SJCRH30 (cell line): ENCODE data around the gene FREY1. TPM values are rescaled to one million over a fixed set of nuclear protein-coding genes. Genes with fewer than 3 reads are reported as not detected.
A peak's percentile ranks its signal among the peaks of the same experiment; 100 is the strongest.

ENCODE experiments used
- DNase-seq, 2 experiments: peaks; one replicate each; pipeline ENCODE4 v3.0.0-alpha.2; 2015 to 2020
- H3K27ac ChIP-seq: fragments of 250-450 bp; sonication (Bioruptor Pico); 2 replicates; pipeline ENCODE4 v1.5.1; 2020; ENCODE audit warnings: mild to moderate bottlenecking, moderate library complexity
- H3K27me3 ChIP-seq: fragments of 250-450 bp; sonication (Bioruptor Pico); 2 replicates; pipeline ENCODE4 v1.5.1; 2020; ENCODE audit warnings: mild to moderate bottlenecking, moderate library complexity
- H3K36me3 ChIP-seq: fragments of 250-450 bp; sonication (Bioruptor Pico); 2 replicates; pipeline ENCODE4 v1.5.1; 2020; ENCODE audit warnings: mild to moderate bottlenecking, moderate library complexity
- H3K4me1 ChIP-seq: fragments of 250-450 bp; sonication (Bioruptor Pico); 2 replicates; pipeline ENCODE4 v1.5.1; 2020; ENCODE audit warnings: mild to moderate bottlenecking, moderate library complexity
- H3K4me3 ChIP-seq: fragments of 250-450 bp; sonication (Bioruptor Pico); 2 replicates; pipeline ENCODE4 v1.5.1; 2020; ENCODE audit warnings: mild to moderate bottlenecking, moderate library complexity
- H3K9me3 ChIP-seq: fragments of 250-450 bp; sonication (Bioruptor Pico); replicated peaks from 2 replicates; pipeline ENCODE4 v1.5.1; 2020; ENCODE audit warnings: mild to moderate bottlenecking, moderate library complexity
- total RNA-seq: library from RNA; depleted of rRNA; stranded (reverse); fragments of >200 nt; shearing (Covaris generic); gene quantifications from 2 replicates; pipeline ENCODE4 v1.2.3, GENCODE V29; 2014

The FREY1 gene
- total RNA-seq, 1 experiment from 2014 or later: 1.8 TPM

- no peak for DNase-seq
- Histone ChIP-seq H3K27ac (no peak overlapping the region), H3K4me1 (peaks cover 6% of the 10 kb centered on the region; the same call in 1 of the 2 replicates), H3K36me3 (no peaks in the 10 kb centered on the region; the same call in 1 of the 2 replicates), H3K9me3 (no peaks in the 10 kb centered on the region), H3K27me3 (no peaks in the 10 kb centered on the region), H3K4me3 (no peak overlapping the region)
Measured at GRCh38 chr11:45933131-45933831, 26.2 kb upstream of the FREY1 start.

DNA sequence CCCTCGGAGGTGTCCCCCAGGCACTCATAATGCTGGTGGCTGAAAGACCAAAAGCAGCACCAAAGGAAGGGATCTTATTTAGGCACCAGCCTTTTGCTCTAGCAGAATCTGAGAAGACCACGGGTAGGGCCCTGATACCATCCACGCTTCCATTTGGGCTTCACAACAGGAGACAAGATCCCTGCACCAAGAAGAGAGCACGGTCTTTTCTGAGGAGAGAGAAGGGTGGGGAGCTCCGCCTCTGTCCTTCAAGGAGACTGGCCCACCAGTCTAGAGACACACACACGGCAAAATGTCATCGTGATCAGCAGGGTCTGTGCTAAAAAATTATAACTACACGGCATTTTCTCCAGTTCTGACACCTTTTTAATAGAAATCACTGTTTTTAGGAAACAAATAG, 25.1 kb upstream of the FREY1 start:
- H3K4me1 ChIP-seq: peaks cover 6% of the 10 kb centered on the region; the same call in 1 of the 2 replicates
- H3K4me3 ChIP-seq: no peak overlapping the region
- H3K9me3 ChIP-seq: no peaks in the 10 kb centered on the region
- no peak for DNase-seq
- H3K27ac ChIP-seq: no peak overlapping the region
- H3K36me3 ChIP-seq: no peaks in the 10 kb centered on the region; the same call in 1 of the 2 replicates
- no peaks in the 10 kb centered on the region for H3K27me3 ChIP-seq

- DNase-seq: no peak
- Histone ChIP-seq H3K27me3 (no peaks in the 10 kb centered on the region), H3K36me3 (no peaks in the 10 kb centered on the region; the same call in 1 of the 2 replicates), H3K4me1 (peaks cover 6% of the 10 kb centered on the region; the same call in 1 of the 2 replicates), H3K4me3 (no peak overlapping the region), H3K27ac (no peak overlapping the region), H3K9me3 (no peaks in the 10 kb centered on the region)
Measured at GRCh38 chr11:45931739-45932138, 24.7 kb upstream of the FREY1 start.

GRCh38 chr11:45930951-45931570, 24.0 kb upstream of the FREY1 start:
- Histone ChIP-seq H3K36me3 (no peaks in the 10 kb centered on the region; the same call in 1 of the 2 replicates), H3K27ac (no peak overlapping the region)
- DNase-seq: no peak

DNA sequence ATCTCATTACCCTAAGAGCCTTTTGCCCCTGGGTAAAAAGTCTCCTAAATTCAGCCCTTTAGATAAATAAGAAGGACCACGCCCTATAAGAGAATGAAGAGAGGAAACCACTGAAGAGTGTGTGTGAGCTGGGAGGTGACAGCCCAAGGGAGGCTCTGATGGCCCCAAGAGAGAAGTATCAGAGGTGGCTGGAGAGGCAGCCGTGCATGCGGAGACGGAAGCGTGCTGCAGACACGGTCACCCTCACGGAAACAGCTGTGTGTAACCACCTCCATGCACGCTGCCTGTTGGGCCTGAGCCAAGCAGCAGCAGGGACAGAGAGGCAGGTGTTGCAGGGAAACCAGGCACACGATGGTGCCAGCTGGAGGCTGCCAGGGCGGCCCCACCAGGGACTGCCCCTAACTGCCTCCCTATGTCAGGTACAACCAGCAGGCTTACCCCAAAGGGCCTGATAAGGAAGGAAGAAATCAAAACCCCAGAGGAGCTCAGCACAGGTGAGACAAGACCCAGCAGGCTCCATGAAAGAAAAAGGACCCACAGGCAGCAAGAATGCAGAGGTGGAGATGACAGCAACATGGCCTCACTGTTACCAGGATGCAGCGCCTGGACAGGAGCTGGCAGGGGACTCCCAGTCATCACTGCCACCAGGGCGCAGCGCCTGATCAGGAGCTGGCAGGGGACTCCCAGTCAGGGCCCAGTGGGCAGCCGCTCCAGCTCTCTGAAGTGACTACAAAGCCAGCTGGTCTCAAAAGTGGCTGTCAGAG, 23.1 kb upstream of the FREY1 start:
- H3K4me1 ChIP-seq: peaks cover 6% of the 10 kb centered on the region; the same call in 1 of the 2 replicates
- peak; percentile 50 to 52 for DNase-seq
- no peak overlapping the region for H3K4me3 ChIP-seq
- no peak overlapping the region for H3K27ac ChIP-seq
- H3K9me3 ChIP-seq: no peaks in the 10 kb centered on the region
- peaks cover 4% of the 10 kb centered on the region; the same call in 1 of the 2 replicates for H3K27me3 ChIP-seq
- H3K36me3 ChIP-seq: no peaks in the 10 kb centered on the region

More at GRCh38 chr11:45930951-45931570, 24.0 kb upstream of the FREY1 start:
- H3K4me3 ChIP-seq: no peak overlapping the region
- no peaks in the 10 kb centered on the region for H3K9me3 ChIP-seq
- peaks cover 6% of the 10 kb centered on the region; the same call in 1 of the 2 replicates for H3K4me1 ChIP-seq
- no peaks in the 10 kb centered on the region; the same call in 1 of the 2 replicates for H3K27me3 ChIP-seq

GRCh38 chr11:45929486-45930030, 22.5 kb upstream of the FREY1 start:
- Histone ChIP-seq H3K4me1 (peaks cover 6% of the 10 kb centered on the region; the same call in 1 of the 2 replicates), H3K4me3 (no peak overlapping the region), H3K27me3 (peaks cover 11% of the 10 kb centered on the region; the same call in 1 of the 2 replicates), H3K9me3 (no peaks in the 10 kb centered on the region), H3K27ac (no peak overlapping the region), H3K36me3 (no peaks in the 10 kb centered on the region)
- no peak for DNase-seq

- Histone ChIP-seq H3K27ac (no peak overlapping the region), H3K9me3 (no peaks in the 10 kb centered on the region), H3K4me3 (no peak overlapping the region), H3K4me1 (peaks cover 6% of the 10 kb centered on the region; the same call in 1 of the 2 replicates), H3K36me3 (no peaks in the 10 kb centered on the region), H3K27me3 (peaks cover 14% of the 10 kb centered on the region; the same call in 1 of the 2 replicates)
- DNase-seq: no peak
Measured at GRCh38 chr11:45928535-45929215, 21.6 kb upstream of the FREY1 start.

GRCh38 chr11:45927684-45928413, 20.8 kb upstream of the FREY1 start:
- no peaks in the 10 kb centered on the region for H3K36me3 ChIP-seq
- H3K9me3 ChIP-seq: no peaks in the 10 kb centered on the region
- H3K27ac ChIP-seq: no peak overlapping the region
- DNase-seq: no peak
- peaks cover 6% of the 10 kb centered on the region; the same call in 1 of the 2 replicates for H3K4me1 ChIP-seq
- peaks cover 18% of the 10 kb centered on the region; the same call in 1 of the 2 replicates for H3K27me3 ChIP-seq
- H3K4me3 ChIP-seq: no peak overlapping the region

- Histone ChIP-seq H3K4me1 (peaks cover 6% of the 10 kb centered on the region; the same call in 1 of the 2 replicates), H3K36me3 (no peaks in the 10 kb centered on the region), H3K4me3 (no peak overlapping the region), H3K27ac (no peak overlapping the region), H3K9me3 (no peaks in the 10 kb centered on the region), H3K27me3 (peaks cover 18% of the 10 kb centered on the region; the same call in 1 of the 2 replicates)
- DNase-seq: no peak
Measured at GRCh38 chr11:45927332-45927683, 20.2 kb upstream of the FREY1 start.

- no peak for DNase-seq
- Histone ChIP-seq H3K36me3 (no peaks in the 10 kb centered on the region), H3K4me1 (peaks cover 6% of the 10 kb centered on the region; the same call in 1 of the 2 replicates), H3K9me3 (no peaks in the 10 kb centered on the region), H3K4me3 (no peak overlapping the region), H3K27me3 (peaks cover 18% of the 10 kb centered on the region; the same call in 1 of the 2 replicates), H3K27ac (no peak overlapping the region)
Measured at GRCh38 chr11:45926536-45927331, 19.7 kb upstream of the FREY1 start.

- Histone ChIP-seq H3K27me3 (peaks cover 18% of the 10 kb centered on the region; the same call in 1 of the 2 replicates), H3K9me3 (no peaks in the 10 kb centered on the region), H3K27ac (no peak overlapping the region), H3K4me3 (no peak overlapping the region), H3K4me1 (peaks cover 6% of the 10 kb centered on the region; the same call in 1 of the 2 replicates), H3K36me3 (no peaks in the 10 kb centered on the region)
- no peak for DNase-seq
Measured at GRCh38 chr11:45926001-45926401, 18.9 kb upstream of the FREY1 start.

DNA sequence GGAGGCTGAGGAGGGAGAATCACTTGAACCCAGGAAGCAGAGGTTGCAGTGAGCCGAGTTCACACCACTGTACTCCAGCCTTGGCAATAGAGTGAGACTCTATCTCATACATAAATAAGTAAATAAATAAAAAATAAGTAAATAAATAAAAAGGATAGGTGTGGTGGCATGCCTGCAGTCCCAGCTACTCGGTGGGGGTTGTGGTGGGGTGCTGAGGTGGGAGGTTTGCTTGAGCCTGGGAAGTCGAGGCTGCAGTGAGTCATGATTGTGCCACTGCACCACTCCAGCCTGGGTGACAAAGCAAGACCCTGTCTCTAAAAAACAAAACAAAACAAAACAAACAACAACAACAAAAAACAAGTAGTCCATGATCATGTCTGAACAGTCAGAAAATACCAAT, 18.5 kb upstream of the FREY1 start:
- Histone ChIP-seq H3K27ac (no peak overlapping the region), H3K27me3 (peaks cover 18% of the 10 kb centered on the region; the same call in 1 of the 2 replicates), H3K4me1 (peaks cover 6% of the 10 kb centered on the region; the same call in 1 of the 2 replicates), H3K36me3 (no peaks in the 10 kb centered on the region), H3K4me3 (no peak overlapping the region), H3K9me3 (no peaks in the 10 kb centered on the region)
- no peak for DNase-seq

GRCh38 chr11:45924927-45925326, 17.9 kb upstream of the FREY1 start:
- Histone ChIP-seq H3K4me3 (no peak overlapping the region), H3K27me3 (peaks cover 18% of the 10 kb centered on the region; the same call in 1 of the 2 replicates), H3K36me3 (no peaks in the 10 kb centered on the region), H3K27ac (no peak overlapping the region), H3K9me3 (no peaks in the 10 kb centered on the region), H3K4me1 (peaks cover 1% of the 10 kb centered on the region; the same call in 1 of the 2 replicates)
- no peak for DNase-seq
